LNCaP clone FGC (cell line): ENCODE measurements around the gene TRAFD1.

Experiments
- DNase-seq: peaks from one replicate; pipeline ENCODE4 v3.0.0-alpha.2; 2011; ENCODE audit warnings: low read depth
- H3K4me3 ChIP-seq: 2 replicates; pipeline ENCODE4 v1.5.1; 2011; ENCODE audit warnings: mild to moderate bottlenecking, low read depth, low read length, control low read depth
- CTCF ChIP-seq: IDR thresholded peaks from 2 replicates; pipeline ENCODE4 v1.5.1; 2012; ENCODE audit warnings: mild to moderate bottlenecking; ENCODE audit not compliant: control insufficient read depth, insufficient read depth; ENCODE audit errors: extremely low read depth

The TRAFD1 gene

GRCh38 chr12:112117685-112118084 lies 7.7 kb upstream of the TRAFD1 start:
- peak; percentile 54 for DNase-seq
- no peak overlapping the region for H3K4me3 ChIP-seq
- TF ChIP-seq CTCF, result no peak

- DNase-seq, result peak; percentile 41
- H3K4me3 ChIP-seq, result no peak overlapping the region
- no peak for TF ChIP-seq CTCF
These were observed 3.4 kb upstream of the TRAFD1 start for GRCh38 chr12:112121780-112122565.

GRCh38 chr12:112122823-112123690 lies 2.3 kb upstream of the TRAFD1 start:
- TF ChIP-seq CTCF, result no peak
- no peak for DNase-seq
- H3K4me3 ChIP-seq, result no peak overlapping the region

GRCh38 chr12:112124918-112125249 lies 476 bp upstream of the TRAFD1 start:
- H3K4me3 ChIP-seq, result no peak overlapping the region
- TF ChIP-seq CTCF, result no peak
- DNase-seq, result no peak

GRCh38 chr12:112126000-112126438 lies 659 bp downstream of the TRAFD1 start:
- no peak for TF ChIP-seq CTCF
- DNase-seq, result no peak
- peak overlapping the region; percentile 98 for H3K4me3 ChIP-seq

GRCh38 chr12:112126911-112127310 lies 1.6 kb downstream of the TRAFD1 start:
- no peak for TF ChIP-seq CTCF
- no peak for DNase-seq
- no peak overlapping the region for H3K4me3 ChIP-seq
